Measurements from ENCODE around the gene CEBPA.

GRCh38 chr19:33267706-33268105 is 34.6 kb downstream of the CEBPA start:
- TF ChIP-seq CTCF (IDR thresholded peaks at IDR 0.05; ENCODE audit: insufficient read depth, low read length) (no peak), REST (IDR thresholded peaks at IDR 0.05; ENCODE audit: insufficient replicate concordance, low read depth) (no peak)

Measured in HL-60 (cell line).